ENCODE measurements around the gene DNER.

The DNER gene

DNA sequence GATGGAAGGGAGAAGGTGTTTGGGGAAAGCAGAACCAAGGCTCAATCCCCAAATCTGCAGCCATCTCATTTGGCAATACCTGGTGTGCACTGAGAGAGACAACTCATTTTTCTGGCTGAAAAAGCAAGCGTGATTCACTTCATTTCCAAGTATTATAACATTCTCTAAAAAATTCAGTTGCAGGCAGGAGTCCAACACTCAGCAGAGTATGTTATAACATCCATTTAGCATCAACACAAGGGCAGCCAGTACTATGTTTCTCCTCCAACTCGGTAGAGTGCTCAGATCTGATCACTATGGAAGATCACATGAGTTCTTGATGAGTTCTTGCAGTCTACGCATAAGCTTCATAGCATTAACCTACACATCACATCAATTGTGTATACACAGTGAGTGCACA, 343.8 kb downstream of the DNER start:
- Histone ChIP-seq H3K9me3 (ENCODE audit: insufficient read depth, low read depth, low read length) (no peaks in the 10 kb centered on the region), H4K12ac (ENCODE audit: low read depth, low read length) (no peak overlapping the region), H2AFZ (ENCODE audit: insufficient read depth, low read length, poor library complexity) (no peak overlapping the region), H3K79me2 (ENCODE audit: control insufficient read depth, insufficient read depth, low read length, poor library complexity) (no peaks in the 10 kb centered on the region), H2BK120ac (ENCODE audit: insufficient read depth, low read length, poor library complexity) (no peak overlapping the region), H4K91ac (ENCODE audit: low read depth, low read length) (no peak overlapping the region), H3K4ac (ENCODE audit: low read depth, low read length) (no peak overlapping the region), H3K14ac (ENCODE audit: low read length) (no peak overlapping the region), H2AK5ac (ENCODE audit: low read length) (no peak overlapping the region), H2BK12ac (ENCODE audit: low read length) (no peak overlapping the region), H3K27ac (ENCODE audit: low read depth, low read length) (no peak overlapping the region), H3K23ac (ENCODE audit: low read length) (no peak overlapping the region), H3K27me3 (ENCODE audit: insufficient read depth, low read length) (no peaks in the 10 kb centered on the region), H3K9ac (ENCODE audit: low read length) (no peak overlapping the region), H4K8ac (ENCODE audit: low read depth, low read length) (no peak overlapping the region), H3K4me2 (ENCODE audit: low read length) (no peak overlapping the region), H3K4me3 (ENCODE audit: low read depth, low read length) (no peak overlapping the region), H3K36me3 (ENCODE audit: control insufficient read depth in 1 of 2, insufficient read depth in 2 of 2, low read length in 2 of 2) (no peaks in the 10 kb centered on the region), H2BK5ac (ENCODE audit: low read depth, low read length, poor library complexity) (no peak overlapping the region), H3K4me1 (ENCODE audit: control insufficient read depth in 1 of 2, insufficient read depth in 2 of 2, low read length in 2 of 2) (no peaks in the 10 kb centered on the region), H3K18ac (ENCODE audit: low read length) (no peak overlapping the region), H3K79me1 (ENCODE audit: low read length) (no peaks in the 10 kb centered on the region)
- DNase-seq: no peak
- WGBS (ENCODE audit: extremely low coverage, insufficient coverage, insufficient read length): no CpG with 5 or more reads among the region's 3 CpGs

DNA sequence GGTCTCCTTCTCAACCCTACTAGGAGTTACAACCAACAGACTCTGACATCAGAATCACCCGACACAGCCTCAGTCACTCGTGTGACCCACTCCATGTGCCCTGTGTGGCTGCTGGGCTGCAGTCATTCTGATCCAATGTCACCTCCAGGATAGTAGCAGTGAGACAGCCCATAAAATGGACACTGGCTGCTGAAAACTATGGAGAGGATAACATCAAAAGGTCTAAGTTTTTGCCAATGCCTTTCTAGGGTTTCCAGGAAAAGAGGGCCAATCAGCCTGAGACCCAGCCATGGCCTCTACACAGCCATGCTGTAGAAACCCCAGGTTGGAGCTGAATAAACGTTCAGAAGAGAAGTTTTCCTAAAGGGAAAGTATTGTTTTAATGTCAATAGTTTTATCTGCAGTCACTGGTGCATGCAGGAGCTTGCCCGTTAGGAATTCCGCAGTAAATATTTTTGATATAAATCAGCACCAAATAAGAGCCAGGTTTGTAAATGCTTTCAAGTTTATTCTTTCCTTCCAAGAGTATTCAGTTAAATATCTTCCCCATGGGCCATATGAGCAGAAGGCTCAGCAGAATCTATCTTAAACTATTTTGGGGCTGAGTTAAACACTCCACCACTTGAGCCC, 351.1 kb downstream of the DNER start:
- Histone ChIP-seq H3K79me2 (ENCODE audit: control insufficient read depth, insufficient read depth, low read length, poor library complexity) (no peaks in the 10 kb centered on the region), H3K4ac (ENCODE audit: low read depth, low read length) (no peak overlapping the region), H2BK5ac (ENCODE audit: low read depth, low read length, poor library complexity) (no peak overlapping the region), H3K27me3 (ENCODE audit: insufficient read depth, low read length) (no peaks in the 10 kb centered on the region), H3K4me2 (ENCODE audit: low read length) (no peak overlapping the region), H3K36me3 (ENCODE audit: control insufficient read depth in 1 of 2, insufficient read depth in 2 of 2, low read length in 2 of 2) (no peaks in the 10 kb centered on the region), H4K91ac (ENCODE audit: low read depth, low read length) (no peak overlapping the region), H3K18ac (ENCODE audit: low read length) (no peak overlapping the region), H4K8ac (ENCODE audit: low read depth, low read length) (no peak overlapping the region), H3K4me3 (ENCODE audit: low read depth, low read length) (no peak overlapping the region), H2AK5ac (ENCODE audit: low read length) (no peak overlapping the region), H2AFZ (ENCODE audit: insufficient read depth, low read length, poor library complexity) (no peak overlapping the region), H3K4me1 (ENCODE audit: control insufficient read depth in 1 of 2, insufficient read depth in 2 of 2, low read length in 2 of 2) (no peaks in the 10 kb centered on the region), H2BK120ac (ENCODE audit: insufficient read depth, low read length, poor library complexity) (no peak overlapping the region), H3K27ac (ENCODE audit: low read depth, low read length) (no peak overlapping the region), H3K14ac (ENCODE audit: low read length) (no peak overlapping the region), H4K12ac (ENCODE audit: low read depth, low read length) (no peak overlapping the region), H3K79me1 (ENCODE audit: low read length) (no peaks in the 10 kb centered on the region), H3K9ac (ENCODE audit: low read length) (no peak overlapping the region), H3K9me3 (ENCODE audit: insufficient read depth, low read depth, low read length) (no peaks in the 10 kb centered on the region), H2BK12ac (ENCODE audit: low read length) (no peak overlapping the region), H3K23ac (ENCODE audit: low read length) (no peak overlapping the region)
- WGBS (ENCODE audit: extremely low coverage, insufficient coverage, insufficient read length): no CpG with 5 or more reads among the region's 5 CpGs
- peak in 1 of 2 donors; percentile 27 for DNase-seq

DNA sequence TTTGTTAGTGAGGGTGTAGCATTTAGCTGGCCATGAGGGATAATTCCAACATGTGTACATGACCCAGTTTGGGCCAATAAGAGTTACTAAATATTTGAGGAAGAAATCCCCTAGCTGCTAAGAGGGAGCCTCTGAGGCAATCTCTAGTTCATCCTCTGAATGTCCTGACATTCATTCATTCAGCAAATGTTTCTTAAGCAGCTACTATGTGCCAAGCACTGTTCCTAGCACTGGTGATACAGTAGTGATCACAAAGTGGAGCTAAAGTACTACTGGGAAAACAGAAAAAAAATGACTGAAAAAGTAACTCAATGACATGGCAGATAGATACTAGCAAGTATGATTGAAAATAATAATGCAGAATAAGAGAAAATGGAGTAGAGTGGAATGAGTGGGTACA, 363.5 kb downstream of the DNER start:
- Histone ChIP-seq H3K14ac (ENCODE audit: low read length) (no peak overlapping the region), H3K4me1 (ENCODE audit: control insufficient read depth in 1 of 2, insufficient read depth in 2 of 2, low read length in 2 of 2) (no peaks in the 10 kb centered on the region), H3K79me2 (ENCODE audit: control insufficient read depth, insufficient read depth, low read length, poor library complexity) (no peaks in the 10 kb centered on the region), H3K79me1 (ENCODE audit: low read length) (no peaks in the 10 kb centered on the region), H3K27me3 (ENCODE audit: insufficient read depth, low read length) (no peaks in the 10 kb centered on the region), H3K27ac (ENCODE audit: low read depth, low read length) (no peak overlapping the region), H3K4me2 (ENCODE audit: low read length) (no peak overlapping the region), H2AK5ac (ENCODE audit: low read length) (no peak overlapping the region), H3K4ac (ENCODE audit: low read depth, low read length) (no peak overlapping the region), H2BK12ac (ENCODE audit: low read length) (no peak overlapping the region), H3K9me3 (ENCODE audit: insufficient read depth, low read depth, low read length) (peaks cover 2% of the 10 kb centered on the region), H3K18ac (ENCODE audit: low read length) (no peak overlapping the region), H3K36me3 (ENCODE audit: control insufficient read depth in 1 of 2, insufficient read depth in 2 of 2, low read length in 2 of 2) (no peaks in the 10 kb centered on the region), H3K4me3 (ENCODE audit: low read depth, low read length) (no peak overlapping the region), H4K91ac (ENCODE audit: low read depth, low read length) (no peak overlapping the region), H2AFZ (ENCODE audit: insufficient read depth, low read length, poor library complexity) (no peak overlapping the region), H3K23ac (ENCODE audit: low read length) (no peak overlapping the region), H4K8ac (ENCODE audit: low read depth, low read length) (no peak overlapping the region), H2BK5ac (ENCODE audit: low read depth, low read length, poor library complexity) (no peak overlapping the region), H2BK120ac (ENCODE audit: insufficient read depth, low read length, poor library complexity) (no peak overlapping the region), H4K12ac (ENCODE audit: low read depth, low read length) (no peak overlapping the region), H3K9ac (ENCODE audit: low read length) (no peak overlapping the region)
- no peak for DNase-seq

DNA sequence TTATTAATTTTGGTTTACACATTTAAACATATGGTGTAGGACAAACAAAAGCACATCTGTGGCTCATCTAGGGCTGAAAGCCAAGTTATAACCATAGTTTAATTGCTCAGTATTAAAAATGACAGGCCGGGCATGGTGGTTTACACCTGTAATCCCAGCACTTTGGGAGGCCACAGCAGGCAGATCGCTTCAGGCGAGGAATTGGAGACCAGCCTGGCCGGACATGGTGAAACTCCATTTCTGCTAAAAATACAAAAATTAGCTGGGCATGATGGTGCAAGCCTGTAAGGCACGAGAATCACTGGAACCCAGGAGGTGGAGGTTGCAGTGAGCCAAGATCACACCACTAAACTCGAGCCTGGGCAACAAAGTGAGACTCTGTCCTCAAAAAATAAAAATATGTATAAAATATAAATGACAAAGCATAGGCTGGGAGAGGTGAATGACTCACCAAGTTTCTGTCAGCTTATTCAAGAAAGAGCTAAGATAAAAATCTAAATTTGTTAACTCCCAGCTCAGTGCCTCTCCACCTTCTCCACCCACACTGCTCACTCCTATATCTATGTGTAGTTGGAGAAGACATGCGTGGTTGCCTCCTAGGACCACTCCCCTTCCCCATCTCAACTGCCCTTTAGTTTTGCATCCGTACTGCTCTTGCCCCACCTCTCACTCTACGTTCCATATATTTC, 364.1 kb downstream of the DNER start:
- Histone ChIP-seq H3K36me3 (ENCODE audit: control insufficient read depth in 1 of 2, insufficient read depth in 2 of 2, low read length in 2 of 2) (no peaks in the 10 kb centered on the region), H3K4me1 (ENCODE audit: control insufficient read depth in 1 of 2, insufficient read depth in 2 of 2, low read length in 2 of 2) (no peaks in the 10 kb centered on the region), H3K4me2 (ENCODE audit: low read length) (no peak overlapping the region), H3K27me3 (ENCODE audit: insufficient read depth, low read length) (no peaks in the 10 kb centered on the region), H3K79me2 (ENCODE audit: control insufficient read depth, insufficient read depth, low read length, poor library complexity) (no peaks in the 10 kb centered on the region), H3K9me3 (ENCODE audit: insufficient read depth, low read depth, low read length) (peaks cover 2% of the 10 kb centered on the region), H2AK5ac (ENCODE audit: low read length) (no peak overlapping the region), H2BK5ac (ENCODE audit: low read depth, low read length, poor library complexity) (no peak overlapping the region), H4K91ac (ENCODE audit: low read depth, low read length) (no peak overlapping the region), H3K4ac (ENCODE audit: low read depth, low read length) (no peak overlapping the region), H4K8ac (ENCODE audit: low read depth, low read length) (no peak overlapping the region), H3K23ac (ENCODE audit: low read length) (no peak overlapping the region), H3K4me3 (ENCODE audit: low read depth, low read length) (no peak overlapping the region), H2BK120ac (ENCODE audit: insufficient read depth, low read length, poor library complexity) (no peak overlapping the region), H4K12ac (ENCODE audit: low read depth, low read length) (no peak overlapping the region), H2AFZ (ENCODE audit: insufficient read depth, low read length, poor library complexity) (no peak overlapping the region), H3K14ac (ENCODE audit: low read length) (no peak overlapping the region), H3K79me1 (ENCODE audit: low read length) (no peaks in the 10 kb centered on the region), H3K27ac (ENCODE audit: low read depth, low read length) (no peak overlapping the region), H3K18ac (ENCODE audit: low read length) (no peak overlapping the region), H2BK12ac (ENCODE audit: low read length) (no peak overlapping the region), H3K9ac (ENCODE audit: low read length) (no peak overlapping the region)
- no CpG with 5 or more reads among the region's 9 CpGs for WGBS (ENCODE audit: extremely low coverage, insufficient coverage, insufficient read length)
- DNase-seq: peak in 1 of 2 donors; percentile 46

Data from trophoblast cell (in vitro differentiated cells and primary cell).